Brain microvascular endothelial cell (primary cell): Measurements from ENCODE around the gene TMEM150B.

ENCODE experiments used
- DNase-seq: peaks from one replicate; pipeline ENCODE4 v3.0.0-alpha.2; 2020
- H3K27ac ChIP-seq: fragments of 250-450 bp; sonication (Bioruptor Pico); 2 replicates; pipeline ENCODE4 v1.5.1; 2020; ENCODE audit warnings: mild to moderate bottlenecking, moderate library complexity
- H3K27me3 ChIP-seq: fragments of 250-450 bp; sonication (Bioruptor Pico); replicated peaks from 2 replicates; pipeline ENCODE4 v1.5.1; 2020; ENCODE audit warnings: mild to moderate bottlenecking
- H3K36me3 ChIP-seq: fragments of 250-450 bp; sonication (Bioruptor Pico); replicated peaks from 2 replicates; pipeline ENCODE4 v1.5.1; 2020; ENCODE audit warnings: mild to moderate bottlenecking
- H3K4me3 ChIP-seq: 2 replicates; pipeline ENCODE4 v1.5.1; 2011; ENCODE audit warnings: low read depth, mild to moderate bottlenecking, control low read depth, low read length, moderate library complexity
- in situ Hi-C: cut with HindIII; loops from 2 replicates; pipeline ENCODE4 v1.10.0; 2017; ENCODE audit warnings: low sequenced_read_pairs, low pct_ligation_motif_present
- TF ChIP-seq, protein P1 (sequence below): IDR thresholded peaks from 2 replicates; pipeline ENCODE4 v1.5.1; 2011; ENCODE audit warnings: low read depth, mild to moderate bottlenecking, moderate library complexity, low read length, control low read depth, inconsistent platforms; ENCODE audit errors: missing control alignments

The TMEM150B gene

DNA sequence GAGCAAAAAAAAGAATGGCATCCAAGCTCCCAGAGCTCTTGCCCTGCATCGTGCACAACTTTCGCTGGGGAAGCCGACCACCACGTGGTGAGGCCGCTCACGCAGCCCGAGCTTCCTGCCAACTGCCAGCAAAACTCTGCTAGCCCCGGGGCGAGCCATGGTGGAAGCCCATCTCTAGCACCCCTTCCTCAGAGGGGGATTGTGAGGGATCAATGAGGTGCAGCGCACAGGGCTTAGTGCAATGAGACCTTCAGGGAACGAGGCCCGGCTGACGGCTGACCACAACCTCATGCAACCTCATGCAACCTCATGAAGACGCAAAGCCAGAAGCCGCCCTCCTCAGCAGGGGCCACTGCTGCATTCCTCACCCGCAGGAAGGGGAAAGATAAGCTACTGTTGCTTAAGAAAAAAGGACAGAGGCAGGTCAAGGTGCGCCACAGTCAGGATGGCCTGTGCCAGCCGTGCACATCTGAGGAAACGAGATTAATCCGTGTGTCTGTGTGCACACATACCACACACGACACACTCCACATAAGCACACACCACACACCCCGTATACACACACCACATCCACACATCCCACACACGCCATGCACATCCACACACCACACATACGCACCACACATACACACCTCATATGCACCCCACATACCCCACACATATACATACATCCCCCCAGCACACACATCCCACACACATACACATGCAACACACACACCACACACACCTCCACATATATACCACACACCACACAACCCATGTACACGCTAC lies 54.8 kb downstream of the TMEM150B start:
- TF ChIP-seq, protein P1, sequence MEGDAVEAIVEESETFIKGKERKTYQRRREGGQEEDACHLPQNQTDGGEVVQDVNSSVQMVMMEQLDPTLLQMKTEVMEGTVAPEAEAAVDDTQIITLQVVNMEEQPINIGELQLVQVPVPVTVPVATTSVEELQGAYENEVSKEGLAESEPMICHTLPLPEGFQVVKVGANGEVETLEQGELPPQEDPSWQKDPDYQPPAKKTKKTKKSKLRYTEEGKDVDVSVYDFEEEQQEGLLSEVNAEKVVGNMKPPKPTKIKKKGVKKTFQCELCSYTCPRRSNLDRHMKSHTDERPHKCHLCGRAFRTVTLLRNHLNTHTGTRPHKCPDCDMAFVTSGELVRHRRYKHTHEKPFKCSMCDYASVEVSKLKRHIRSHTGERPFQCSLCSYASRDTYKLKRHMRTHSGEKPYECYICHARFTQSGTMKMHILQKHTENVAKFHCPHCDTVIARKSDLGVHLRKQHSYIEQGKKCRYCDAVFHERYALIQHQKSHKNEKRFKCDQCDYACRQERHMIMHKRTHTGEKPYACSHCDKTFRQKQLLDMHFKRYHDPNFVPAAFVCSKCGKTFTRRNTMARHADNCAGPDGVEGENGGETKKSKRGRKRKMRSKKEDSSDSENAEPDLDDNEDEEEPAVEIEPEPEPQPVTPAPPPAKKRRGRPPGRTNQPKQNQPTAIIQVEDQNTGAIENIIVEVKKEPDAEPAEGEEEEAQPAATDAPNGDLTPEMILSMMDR, result no peak
- Histone ChIP-seq H3K4me3 (no peak overlapping the region), H3K27me3 (no peaks in the 10 kb centered on the region), H3K27ac (no peak overlapping the region), H3K36me3 (peaks cover 10% of the 10 kb centered on the region)
- DNase-seq, result no peak
- in situ Hi-C loops, result no loop called here

DNA sequence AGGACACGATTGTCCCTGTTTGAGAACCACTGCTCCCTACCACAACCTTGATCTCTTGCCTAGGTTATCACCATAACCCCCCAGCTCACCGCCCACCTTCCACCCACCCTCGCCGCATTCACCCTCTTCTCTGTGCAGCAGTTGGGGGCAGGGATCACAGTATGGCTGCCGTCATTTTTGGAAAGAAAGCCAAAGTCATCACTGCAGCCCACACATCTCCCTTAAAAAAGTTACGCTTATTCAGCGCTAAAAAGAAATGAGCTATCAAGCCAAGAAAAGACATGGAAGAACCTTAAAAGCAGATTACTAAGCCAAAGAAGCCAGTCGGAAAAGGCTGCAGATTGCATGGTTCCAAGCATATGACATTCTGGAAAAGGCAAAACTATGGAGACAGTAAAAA lies 55.8 kb downstream of the TMEM150B start:
- peaks cover 10% of the 10 kb centered on the region for H3K36me3 ChIP-seq
- in situ Hi-C loops, result no loop called here
- TF ChIP-seq, protein P1, result no peak
- H3K27me3 ChIP-seq, result no peaks in the 10 kb centered on the region
- H3K4me3 ChIP-seq, result no peak overlapping the region
- H3K27ac ChIP-seq, result no peak overlapping the region
- no peak for DNase-seq

DNA sequence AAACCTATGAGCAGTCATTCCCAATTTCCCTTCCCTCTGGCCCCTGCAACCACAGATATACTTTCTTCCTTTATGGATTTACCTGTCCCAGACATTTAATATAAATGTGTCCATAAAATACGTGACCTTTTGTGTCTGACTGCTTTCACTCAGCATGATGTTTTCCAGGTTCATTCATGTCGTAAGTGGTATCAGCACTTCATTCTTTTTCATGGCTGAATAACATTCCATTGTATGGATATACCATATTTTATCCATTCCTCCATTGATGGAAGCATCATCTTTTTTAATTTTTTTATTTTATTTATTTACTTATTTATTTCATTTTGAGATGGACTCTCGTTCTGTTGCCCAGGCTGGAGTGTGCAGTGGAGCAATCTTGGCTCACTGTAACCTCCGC lies 58.3 kb downstream of the TMEM150B start:
- Histone ChIP-seq H3K27ac (no peak overlapping the region), H3K36me3 (no peaks in the 10 kb centered on the region), H3K27me3 (no peaks in the 10 kb centered on the region), H3K4me3 (no peak overlapping the region)
- TF ChIP-seq, protein P1, result no peak
- no peak for DNase-seq
- in situ Hi-C loops, result no loop called here

DNA sequence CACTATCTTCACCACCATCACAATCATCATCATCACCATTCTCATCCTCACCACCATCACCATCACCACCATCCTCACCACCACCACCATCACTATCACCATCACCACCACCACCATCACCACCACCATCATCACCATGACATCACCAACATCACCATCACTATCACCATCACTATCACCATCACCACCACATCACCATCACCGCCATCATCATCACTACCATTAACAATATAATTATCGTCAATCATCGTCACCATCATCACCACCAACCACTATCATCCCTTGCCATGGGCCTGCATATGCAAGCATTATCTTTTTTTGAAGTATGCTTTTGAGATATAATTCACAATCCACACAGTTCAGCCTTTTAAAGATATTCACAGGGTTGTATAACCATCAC lies 58.7 kb downstream of the TMEM150B start:
- Histone ChIP-seq H3K27me3 (no peaks in the 10 kb centered on the region), H3K36me3 (no peaks in the 10 kb centered on the region), H3K27ac (no peak overlapping the region), H3K4me3 (no peak overlapping the region)
- DNase-seq, result no peak
- TF ChIP-seq, protein P1, result no peak
- in situ Hi-C loops, result no loop called here

- in situ Hi-C loops, result no loop called here
- no peaks in the 10 kb centered on the region for H3K36me3 ChIP-seq
- TF ChIP-seq, protein P1, result no peak
- H3K27ac ChIP-seq, result no peak overlapping the region
- no peak for DNase-seq
- no peaks in the 10 kb centered on the region for H3K27me3 ChIP-seq
- no peak overlapping the region for H3K4me3 ChIP-seq
These were observed 59.3 kb downstream of the TMEM150B start for GRCh38 chr19:55265723-55266386.

DNA sequence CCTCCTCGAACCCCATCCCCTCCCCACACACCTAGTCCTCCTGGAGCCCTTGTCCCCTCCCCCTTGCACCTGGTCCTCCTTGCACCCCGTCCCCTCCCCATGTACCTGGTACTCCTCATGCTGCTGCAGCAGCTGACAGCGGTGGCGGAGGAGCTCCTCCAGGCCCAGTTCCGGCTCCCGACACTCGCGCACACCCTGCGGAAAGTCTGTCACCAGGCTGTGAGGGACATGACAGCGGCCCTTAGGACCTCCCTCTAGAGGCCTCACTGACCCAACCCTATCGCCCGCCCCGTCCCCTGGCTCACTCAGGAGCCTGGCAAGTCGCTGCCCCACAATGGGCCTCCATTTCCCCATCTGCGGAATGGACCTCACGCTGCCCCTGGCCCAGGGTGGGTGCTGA lies 60.0 kb downstream of the TMEM150B start:
- H3K27ac ChIP-seq, result no peak overlapping the region
- no peaks in the 10 kb centered on the region for H3K27me3 ChIP-seq
- no peaks in the 10 kb centered on the region for H3K36me3 ChIP-seq
- DNase-seq, result no peak
- TF ChIP-seq, protein P1, result no peak
- H3K4me3 ChIP-seq, result no peak overlapping the region
- in situ Hi-C loops, result no loop called here
